ENCODE results near the gene ARHGAP15. TPM values are rescaled to one million over a fixed set of nuclear protein-coding genes. Genes with fewer than 3 reads are reported as not detected.

Gene ARHGAP15
- total RNA-seq, 3 donors from 2014 or later (not counting 1 experiment from before 2014, with no cell fraction given) = 148 to 168 (median 165) TPM

- no peaks in the 10 kb centered on the region for H3K4me1 ChIP-seq (ENCODE audit: control insufficient read depth, insufficient read depth, low read length)
- no peak for DNase-seq
- no peak for TF ChIP-seq CTCF (IDR thresholded peaks at IDR 0.05)
- H3K9me3 ChIP-seq (ENCODE audit: control insufficient read depth, insufficient read depth, low read length) = no peaks in the 10 kb centered on the region
- no peak for ATAC-seq
- no peak overlapping the region for H3K27ac ChIP-seq (ENCODE audit: low read length)
- no peak overlapping the region for H3K27ac Mint-ChIP-seq
- H3K9me3 Mint-ChIP-seq = peaks cover 0 to 2% of the 10 kb centered on the region in 2 donors
- no peak overlapping the region for H3K4me3 ChIP-seq (ENCODE audit: low read length)
- intact Hi-C loops (cut with micrococcal nuclease) = no loop called here
- no peaks in the 10 kb centered on the region for H3K27me3 Mint-ChIP-seq (ENCODE audit: low read depth in 2 of 2)
- H3K4me3 Mint-ChIP-seq = no peak overlapping the region
- H3K27me3 ChIP-seq (ENCODE audit: control insufficient read depth, insufficient read depth, low read length) = no peaks in the 10 kb centered on the region
- H3K36me3 ChIP-seq (ENCODE audit: control insufficient read depth, insufficient read depth, low read length) = no peaks in the 10 kb centered on the region
- 94% methylated on average over 4 of the region's 4 CpGs for WGBS (ENCODE audit: insufficient coverage)
- no peaks in the 10 kb centered on the region for H3K36me3 Mint-ChIP-seq
- H3K4me1 Mint-ChIP-seq = peaks cover 5 to 23% of the 10 kb centered on the region in 2 donors
These were observed 561.9 kb downstream of the ARHGAP15 start for GRCh38 chr2:143691121-143691520.

- no peak for TF ChIP-seq CTCF (IDR thresholded peaks at IDR 0.05)
- H3K4me1 Mint-ChIP-seq = peaks cover 5 to 15% of the 10 kb centered on the region in 2 donors
- no peaks in the 10 kb centered on the region for H3K36me3 ChIP-seq (ENCODE audit: control insufficient read depth, insufficient read depth, low read length)
- H3K9me3 ChIP-seq (ENCODE audit: control insufficient read depth, insufficient read depth, low read length) = no peaks in the 10 kb centered on the region
- ATAC-seq (no peak), DNase-seq (no peak)
- intact Hi-C loops (cut with micrococcal nuclease) = no loop called here
- H3K27me3 Mint-ChIP-seq (ENCODE audit: low read depth in 2 of 2) = no peaks in the 10 kb centered on the region
- no peak overlapping the region for H3K4me3 ChIP-seq (ENCODE audit: low read length)
- no peak overlapping the region for H3K27ac Mint-ChIP-seq
- 94% methylated on average over 5 of the region's 5 CpGs for WGBS (ENCODE audit: insufficient coverage)
- H3K27ac ChIP-seq (ENCODE audit: low read length) = no peak overlapping the region
- no peaks in the 10 kb centered on the region for H3K36me3 Mint-ChIP-seq
- peaks cover 0 to 2% of the 10 kb centered on the region in 2 donors for H3K9me3 Mint-ChIP-seq
- H3K4me3 Mint-ChIP-seq = no peak overlapping the region
- no peaks in the 10 kb centered on the region for H3K27me3 ChIP-seq (ENCODE audit: control insufficient read depth, insufficient read depth, low read length)
- no peaks in the 10 kb centered on the region for H3K4me1 ChIP-seq (ENCODE audit: control insufficient read depth, insufficient read depth, low read length)
These were observed 562.9 kb downstream of the ARHGAP15 start for GRCh38 chr2:143692162-143692561.

- TF ChIP-seq CTCF (IDR thresholded peaks at IDR 0.05) = no peak
- no peaks in the 10 kb centered on the region for H3K36me3 ChIP-seq (ENCODE audit: control insufficient read depth, insufficient read depth, low read length)
- H3K27ac ChIP-seq (ENCODE audit: low read length) = no peak overlapping the region
- DNase-seq = no peak
- H3K36me3 Mint-ChIP-seq = no peaks in the 10 kb centered on the region
- WGBS (ENCODE audit: insufficient coverage) = 95% methylated on average over 5 of the region's 5 CpGs
- ATAC-seq = no peak
- H3K9me3 Mint-ChIP-seq = peaks cover 0 to 2% of the 10 kb centered on the region in 2 donors
- H3K4me1 ChIP-seq (ENCODE audit: control insufficient read depth, insufficient read depth, low read length) = no peaks in the 10 kb centered on the region
- H3K4me3 Mint-ChIP-seq = no peak overlapping the region
- no peaks in the 10 kb centered on the region for H3K9me3 ChIP-seq (ENCODE audit: control insufficient read depth, insufficient read depth, low read length)
- intact Hi-C loops (cut with micrococcal nuclease) = no loop called here
- H3K4me3 ChIP-seq (ENCODE audit: low read length) = no peak overlapping the region
- no peak overlapping the region for H3K27ac Mint-ChIP-seq
- H3K27me3 Mint-ChIP-seq (ENCODE audit: low read depth in 2 of 2) = no peaks in the 10 kb centered on the region
- H3K4me1 Mint-ChIP-seq = peaks cover 5 to 15% of the 10 kb centered on the region in 2 donors
- H3K27me3 ChIP-seq (ENCODE audit: control insufficient read depth, insufficient read depth, low read length) = no peaks in the 10 kb centered on the region
These were observed 563.7 kb downstream of the ARHGAP15 start for GRCh38 chr2:143692967-143693366.

GRCh38 chr2:143694335-143694734, 565.1 kb downstream of the ARHGAP15 start:
- no peak overlapping the region for H3K27ac Mint-ChIP-seq
- no peak for ATAC-seq

More at GRCh38 chr2:143694335-143694734, 565.1 kb downstream of the ARHGAP15 start:
- TF ChIP-seq CTCF (IDR thresholded peaks at IDR 0.05) = no peak
- H3K27me3 ChIP-seq (ENCODE audit: control insufficient read depth, insufficient read depth, low read length) = no peaks in the 10 kb centered on the region
- H3K4me1 ChIP-seq (ENCODE audit: control insufficient read depth, insufficient read depth, low read length) = no peaks in the 10 kb centered on the region
- no peak overlapping the region for H3K4me3 Mint-ChIP-seq
- H3K4me3 ChIP-seq (ENCODE audit: low read length) = no peak overlapping the region
- H3K9me3 Mint-ChIP-seq = peaks cover 0 to 2% of the 10 kb centered on the region in 2 donors
- H3K27ac ChIP-seq (ENCODE audit: low read length) = no peak overlapping the region
- no peaks in the 10 kb centered on the region for H3K36me3 Mint-ChIP-seq
- H3K36me3 ChIP-seq (ENCODE audit: control insufficient read depth, insufficient read depth, low read length) = no peaks in the 10 kb centered on the region
- intact Hi-C loops (cut with micrococcal nuclease) = no loop called here
- no peaks in the 10 kb centered on the region for H3K27me3 Mint-ChIP-seq (ENCODE audit: low read depth in 2 of 2)
- 97% methylated on average over 2 of the region's 3 CpGs for WGBS (ENCODE audit: insufficient coverage)
- no peaks in the 10 kb centered on the region for H3K9me3 ChIP-seq (ENCODE audit: control insufficient read depth, insufficient read depth, low read length)
- DNase-seq = no peak
- H3K4me1 Mint-ChIP-seq = peaks cover 11 to 15% of the 10 kb centered on the region in 2 donors

Data from natural killer cell (primary cell).